Astrocyte (in vitro differentiated cells and primary cell): ENCODE results near the gene LYPD6. TPM values are rescaled to one million over a fixed set of nuclear protein-coding genes. Genes with fewer than 3 reads are reported as not detected.

Source experiments
- DNase-seq: peaks from one replicate; pipeline ENCODE4 v3.0.0-alpha.2; 2010; ENCODE audit warnings: low read depth
- FAIRE-seq: peaks from 2 replicates; lab custom pipeline; 2011; peaks lifted over from hg19 to GRCh38; lab: Jason Lieb, UNC
- H2AFZ ChIP-seq: 2 replicates; pipeline ENCODE4 v1.6.0; 2012; ENCODE audit warnings: low read depth, low read length, inconsistent platforms
- H3K27ac ChIP-seq: 2 replicates; pipeline ENCODE4 v1.5.1; 2011; ENCODE audit warnings: low read depth, low read length, inconsistent platforms
- H3K27me3 ChIP-seq: 2 replicates; pipeline ENCODE4 v1.6.0; 2011; ENCODE audit warnings: low read length, inconsistent platforms; ENCODE audit not compliant: insufficient read depth
- H3K36me3 ChIP-seq: 2 replicates; pipeline ENCODE4 v1.5.1; 2011; ENCODE audit warnings: low read length, inconsistent platforms; ENCODE audit not compliant: insufficient read depth
- H3K4me1 ChIP-seq: 2 replicates; pipeline ENCODE4 v1.5.1; 2011; ENCODE audit warnings: low read length, inconsistent platforms; ENCODE audit not compliant: insufficient read depth
- H3K4me2 ChIP-seq: 2 replicates; pipeline ENCODE4 v1.6.0; 2012; ENCODE audit warnings: low read length, inconsistent platforms
- H3K4me3 ChIP-seq: 2 replicates; pipeline ENCODE4 v1.5.1; 2011; ENCODE audit warnings: low read depth, mild to moderate bottlenecking, low read length, inconsistent platforms; ENCODE audit not compliant: insufficient read depth
- H3K79me2 ChIP-seq: 2 replicates; pipeline ENCODE4 v1.6.0; 2012; ENCODE audit warnings: mild to moderate bottlenecking, low read length, inconsistent platforms; ENCODE audit not compliant: insufficient read depth
- H3K9ac ChIP-seq: 2 replicates; pipeline ENCODE4 v1.6.0; 2012; ENCODE audit warnings: mild to moderate bottlenecking, low read length, inconsistent platforms
- H3K9me3 ChIP-seq: 2 replicates; pipeline ENCODE4 v1.5.1; 2012; ENCODE audit warnings: low read depth, mild to moderate bottlenecking, low read length, inconsistent platforms; ENCODE audit not compliant: insufficient read depth
- H4K20me1 ChIP-seq: 2 replicates; pipeline ENCODE4 v1.6.0; 2012; ENCODE audit warnings: low read length, inconsistent platforms; ENCODE audit not compliant: insufficient read depth
- H3K27ac Mint-ChIP-seq: one replicate; pipeline ENCODE4 v1.8.0; 2021; ENCODE audit warnings: mild to moderate bottlenecking, mixed read lengths; ENCODE audit not compliant: unreplicated experiment
- H3K27me3 Mint-ChIP-seq: one replicate; pipeline ENCODE4 v1.8.0; 2021; ENCODE audit warnings: low read depth, mixed read lengths; ENCODE audit not compliant: unreplicated experiment
- H3K36me3 Mint-ChIP-seq: one replicate; pipeline ENCODE4 v1.8.0; 2021; ENCODE audit warnings: low read depth, mixed read lengths; ENCODE audit not compliant: unreplicated experiment
- H3K4me1 Mint-ChIP-seq: one replicate; pipeline ENCODE4 v1.8.0; 2021; ENCODE audit warnings: low read depth, mixed read lengths; ENCODE audit not compliant: unreplicated experiment
- H3K4me3 Mint-ChIP-seq: one replicate; pipeline ENCODE4 v1.8.0; 2021; ENCODE audit warnings: mild to moderate bottlenecking, moderate library complexity, mixed read lengths; ENCODE audit not compliant: unreplicated experiment
- H3K9me3 Mint-ChIP-seq: one replicate; pipeline ENCODE4 v1.8.0; 2021; ENCODE audit warnings: mild to moderate bottlenecking, mixed read lengths; ENCODE audit not compliant: unreplicated experiment
- CTCF ChIP-seq: IDR thresholded peaks from 2 replicates; pipeline ENCODE4 v1.5.1; 2011; ENCODE audit warnings: low read depth, mild to moderate bottlenecking, inconsistent platforms, low read length, moderate library complexity; ENCODE audit not compliant: insufficient read depth
- EZH2 ChIP-seq: IDR thresholded peaks from 2 replicates; pipeline ENCODE4 v1.6.1; 2012; ENCODE audit warnings: mild to moderate bottlenecking, low read length, inconsistent platforms; ENCODE audit not compliant: insufficient read depth
- total RNA-seq: library from RNA; stranded (reverse); gene quantifications from 2 replicates; pipeline ENCODE4 v1.2.1, GENCODE V29; 2021

Gene LYPD6
- total RNA-seq, 1 donor from 2014 or later: 1.4 TPM

GRCh38 chr2:149448315-149448714 is 117.9 kb downstream of the LYPD6 start:
- Histone ChIP-seq H4K20me1 (no peaks in the 10 kb centered on the region), H3K9me3 (no peaks in the 10 kb centered on the region), H2AFZ (no peak overlapping the region), H3K4me1 (no peaks in the 10 kb centered on the region), H3K27ac (no peak overlapping the region), H3K4me3 (no peak overlapping the region), H3K27me3 (no peaks in the 10 kb centered on the region), H3K36me3 (no peaks in the 10 kb centered on the region), H3K79me2 (no peaks in the 10 kb centered on the region), H3K4me2 (no peak overlapping the region), H3K9ac (no peak overlapping the region)
- H3K4me1 Mint-ChIP-seq: peaks cover 8% of the 10 kb centered on the region
- peaks cover 3% of the 10 kb centered on the region for H3K27me3 Mint-ChIP-seq
- H3K36me3 Mint-ChIP-seq: no peaks in the 10 kb centered on the region
- no peak overlapping the region for H3K4me3 Mint-ChIP-seq
- no peaks in the 10 kb centered on the region for H3K9me3 Mint-ChIP-seq
- no peak for TF ChIP-seq CTCF
- TF ChIP-seq EZH2: no peak
- H3K27ac Mint-ChIP-seq: no peak overlapping the region
- FAIRE-seq: no peak
- no peak for DNase-seq

GRCh38 chr2:149449017-149449416 is 118.6 kb downstream of the LYPD6 start:
- Histone ChIP-seq H3K27ac (no peak overlapping the region), H4K20me1 (no peaks in the 10 kb centered on the region), H3K4me1 (no peaks in the 10 kb centered on the region), H3K36me3 (no peaks in the 10 kb centered on the region), H3K9ac (no peak overlapping the region), H3K79me2 (no peaks in the 10 kb centered on the region), H3K27me3 (no peaks in the 10 kb centered on the region), H3K4me2 (no peak overlapping the region), H3K9me3 (no peaks in the 10 kb centered on the region), H2AFZ (no peak overlapping the region), H3K4me3 (no peak overlapping the region)
- Mint-ChIP-seq H3K9me3 (no peaks in the 10 kb centered on the region), H3K4me3 (no peak overlapping the region), H3K27ac (no peak overlapping the region), H3K36me3 (no peaks in the 10 kb centered on the region), H3K4me1 (peaks cover 8% of the 10 kb centered on the region), H3K27me3 (peaks cover 3% of the 10 kb centered on the region)
- TF ChIP-seq EZH2: no peak
- no peak for TF ChIP-seq CTCF
- DNase-seq (no peak), FAIRE-seq (no peak)

DNA sequence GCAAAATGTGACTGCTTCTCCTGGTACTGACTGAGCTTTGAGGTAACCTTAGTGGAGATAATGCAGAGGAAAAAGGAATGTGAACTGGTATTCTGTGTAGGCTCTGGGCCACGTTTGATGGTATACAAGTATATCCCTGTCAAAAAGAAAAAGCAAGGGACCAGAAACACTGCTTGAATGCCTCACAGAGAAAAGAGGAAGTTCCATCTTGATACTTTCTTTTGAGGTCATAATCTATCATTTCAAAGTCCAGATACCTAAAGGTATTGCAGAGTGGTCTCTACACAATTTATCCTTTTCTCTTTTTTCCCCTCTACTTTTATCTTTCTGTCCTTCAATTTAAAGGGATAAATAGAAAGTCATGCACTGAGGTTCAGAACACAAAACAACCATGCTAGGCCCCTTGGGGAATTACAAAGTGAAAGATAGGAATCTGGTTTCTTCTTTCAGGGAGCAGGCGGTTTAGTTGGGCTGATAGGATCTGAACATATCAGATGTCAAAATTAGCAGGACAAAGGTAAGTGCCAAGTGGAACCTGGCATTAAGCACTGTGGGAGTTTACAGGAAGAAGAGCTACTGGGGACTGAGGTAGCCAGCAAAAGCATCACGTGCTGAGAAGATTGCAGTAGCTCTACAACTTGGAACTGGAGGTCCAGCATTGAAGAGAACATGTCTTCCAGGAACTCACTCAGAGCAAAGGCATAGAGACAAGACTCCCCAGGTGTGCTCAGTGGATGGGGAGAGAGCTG is 121.2 kb downstream of the LYPD6 start:
- Mint-ChIP-seq H3K27me3 (peaks cover 3% of the 10 kb centered on the region), H3K9me3 (no peaks in the 10 kb centered on the region), H3K4me3 (no peak overlapping the region), H3K4me1 (peaks cover 6% of the 10 kb centered on the region), H3K27ac (no peak overlapping the region), H3K36me3 (no peaks in the 10 kb centered on the region)
- DNase-seq (no peak), FAIRE-seq (no peak)
- Histone ChIP-seq H2AFZ (no peak overlapping the region), H3K79me2 (no peaks in the 10 kb centered on the region), H3K4me2 (no peak overlapping the region), H3K4me1 (no peaks in the 10 kb centered on the region), H3K27ac (no peak overlapping the region), H3K9me3 (no peaks in the 10 kb centered on the region), H3K9ac (no peak overlapping the region), H4K20me1 (no peaks in the 10 kb centered on the region), H3K36me3 (no peaks in the 10 kb centered on the region), H3K27me3 (no peaks in the 10 kb centered on the region), H3K4me3 (no peak overlapping the region)
- TF ChIP-seq EZH2: no peak
